HG03439 (cell line): ENCODE data around the gene SPON2.
A peak's percentile ranks its signal among the peaks of the same experiment; 100 is the strongest.

ENCODE experiments used
- ATAC-seq: cut with Tn5 transposase; IDR thresholded peaks from one replicate; pipeline ENCODE4 v1.9.1; 2021; ENCODE audit warnings: mild to moderate bottlenecking, moderate library complexity; ENCODE audit not compliant: unreplicated experiment

SPON2 gene

DNA sequence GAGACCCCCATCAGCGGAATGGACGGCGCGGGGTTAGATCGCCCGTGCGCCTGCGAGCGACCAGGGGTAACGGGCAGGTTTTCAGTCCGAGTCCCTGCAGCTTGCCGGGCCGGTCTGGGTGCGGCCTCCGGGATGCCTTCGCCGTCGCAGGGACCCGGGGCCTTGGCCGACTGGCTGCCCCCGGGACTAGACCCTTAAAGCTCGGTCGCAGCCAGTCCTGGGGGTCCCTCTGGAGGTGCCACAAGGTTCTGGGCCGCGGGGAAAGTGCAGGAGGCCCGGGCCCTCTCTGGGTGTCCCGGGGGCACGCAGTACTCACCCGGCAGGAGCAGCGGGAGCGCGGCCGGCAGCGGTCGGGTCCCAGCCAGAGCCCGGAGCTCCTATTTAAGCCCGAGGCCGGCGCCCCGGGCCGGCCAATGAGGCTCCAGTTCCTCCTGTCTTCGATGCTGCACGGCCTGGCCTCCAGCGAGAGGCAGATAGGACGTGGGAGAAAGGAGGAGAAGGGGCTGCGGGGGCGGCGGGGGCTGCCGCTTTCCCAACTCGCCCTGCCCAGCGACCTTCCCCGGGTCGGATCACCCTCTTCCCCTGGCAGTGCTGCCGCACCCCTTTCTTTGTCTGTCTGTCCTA, at the start of gene SPON2:
TSS of gene SPON2 (minus strand) at position 356 of the 624 bp plus-strand sequence.
- ATAC-seq, result no peak

DNA sequence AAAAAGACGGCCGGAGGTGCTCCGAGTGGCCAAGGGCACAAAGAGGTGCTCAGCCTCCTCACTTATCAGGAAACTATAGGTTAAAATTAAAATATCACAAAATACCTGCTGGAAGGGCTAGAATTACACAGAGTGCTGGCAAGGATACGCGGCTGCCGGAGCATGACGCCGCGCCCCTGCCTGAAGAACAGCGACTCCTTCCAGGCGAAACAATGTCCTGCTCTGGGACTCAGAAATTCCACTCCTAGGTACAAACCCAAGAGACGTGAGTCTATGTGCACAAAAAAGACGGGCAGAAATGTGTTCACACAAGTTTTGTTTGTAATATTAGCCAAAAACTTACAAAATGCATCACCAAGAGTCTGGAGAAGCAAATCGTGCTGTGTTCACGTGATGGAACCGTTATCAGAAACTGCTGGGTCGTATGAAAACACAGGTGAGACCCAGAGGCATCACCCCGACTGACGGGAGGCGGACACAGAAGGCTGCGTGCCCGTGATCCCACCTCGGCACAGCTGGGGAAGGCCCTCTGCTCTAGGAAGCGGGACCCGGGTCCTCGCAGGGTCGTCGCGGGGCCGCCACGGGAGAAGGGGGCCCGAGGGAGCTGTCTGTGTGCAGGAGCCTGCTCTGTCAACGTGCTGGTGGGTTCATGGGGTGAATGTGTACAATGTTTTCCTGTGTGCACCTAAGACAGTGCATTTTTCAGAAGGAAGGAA, 48.9 kb upstream of the SPON2 start:
- no peak for ATAC-seq

DNA sequence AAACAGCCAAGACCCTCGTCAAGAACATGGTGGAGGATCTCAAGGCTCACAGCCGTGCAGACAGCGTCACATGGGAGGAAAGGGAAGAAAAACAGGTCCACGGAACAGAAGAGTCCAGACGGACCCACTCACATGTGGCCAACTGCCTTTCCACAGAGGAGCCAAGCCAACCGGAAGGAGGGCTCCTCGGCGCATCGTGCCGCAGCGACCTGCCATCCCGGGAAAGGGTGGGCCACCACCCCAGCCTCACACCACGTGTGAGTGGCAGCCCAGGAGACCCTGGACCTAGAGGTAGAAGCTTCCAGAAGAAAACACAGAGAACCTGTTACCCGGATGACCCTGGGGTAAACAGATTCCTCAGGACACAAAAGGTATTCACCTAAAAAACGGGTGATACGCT, 48.2 kb upstream of the SPON2 start:
- ATAC-seq, result no peak

DNA sequence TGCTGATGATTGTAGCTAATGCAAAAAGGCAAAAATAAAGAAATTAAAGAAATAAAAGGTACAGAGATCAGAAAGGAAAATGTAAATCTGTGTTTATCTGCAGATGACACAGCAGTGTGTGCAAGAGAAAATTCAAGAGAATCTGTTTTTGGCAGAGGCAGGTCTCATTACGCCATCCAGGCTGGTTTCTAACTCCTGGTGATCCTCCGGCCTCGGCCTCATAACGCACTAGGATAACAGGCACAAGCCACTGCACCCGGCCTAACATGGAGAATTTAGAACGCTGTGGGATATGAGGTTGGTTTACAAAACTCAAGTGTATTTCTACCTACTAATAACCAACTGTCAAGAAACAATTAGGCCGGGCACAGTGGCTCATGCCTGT, 47.2 kb upstream of the SPON2 start:
- ATAC-seq, result no peak

DNA sequence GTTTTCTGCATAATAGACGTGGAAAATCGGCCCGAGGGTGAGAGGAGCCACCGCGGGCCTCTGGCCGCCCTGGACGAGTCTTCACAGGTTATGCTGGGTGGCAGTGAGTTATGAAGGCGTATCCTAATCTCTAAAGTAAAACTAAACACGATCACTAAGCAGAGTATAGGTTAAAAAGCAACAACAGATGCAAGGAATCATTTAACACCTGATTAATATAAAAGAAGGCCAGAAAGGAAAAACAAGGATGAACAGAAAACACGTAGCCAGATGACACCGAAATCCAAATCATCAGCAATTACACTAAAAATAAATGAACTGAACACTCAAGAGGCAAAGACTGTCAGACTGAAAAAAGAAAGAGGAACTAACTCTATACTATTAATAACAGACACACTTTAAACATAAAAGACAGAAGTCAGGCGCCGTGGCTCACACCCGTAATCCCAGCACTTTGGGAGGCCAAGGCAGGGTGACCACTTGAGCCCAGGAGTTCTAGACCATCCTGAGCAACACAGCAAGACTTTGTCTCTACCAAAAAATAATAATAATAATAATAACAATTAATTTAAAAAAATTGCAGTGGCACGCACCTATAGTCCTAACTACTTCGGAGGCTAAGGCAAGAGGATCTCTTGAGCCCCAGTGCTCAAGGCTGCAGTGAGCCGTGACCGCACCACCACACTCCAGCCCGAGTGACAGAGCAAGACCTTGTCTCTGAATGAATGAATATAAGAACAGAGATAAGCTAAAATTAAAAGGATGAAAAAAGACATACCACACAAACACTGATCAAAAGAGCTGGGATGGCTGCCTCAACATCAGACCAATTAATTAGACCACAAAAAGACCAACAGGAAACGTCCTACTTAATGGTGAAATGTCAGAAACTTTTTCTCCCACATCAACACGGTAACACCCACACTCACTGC, 46.5 kb upstream of the SPON2 start:
- ATAC-seq, result peak; percentile 55

DNA sequence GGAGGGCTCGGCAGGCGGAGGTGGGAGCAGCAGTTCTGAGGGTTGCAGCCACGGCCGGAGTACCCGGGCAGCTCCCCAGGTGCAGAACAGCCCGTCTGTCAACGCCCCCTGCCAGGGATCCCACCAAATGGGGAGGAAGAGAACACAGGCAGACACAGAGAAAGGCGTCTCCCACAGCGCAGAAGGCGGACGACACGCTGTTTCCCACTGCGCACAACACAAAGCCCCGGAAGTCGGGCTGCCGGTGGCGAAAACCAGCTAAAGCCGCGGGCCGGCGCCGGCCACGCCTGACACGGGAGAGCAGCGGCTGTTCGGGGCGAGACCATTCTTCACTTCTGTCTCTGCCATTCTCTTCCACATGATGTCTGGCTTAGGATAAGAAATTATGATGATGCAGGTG, 45.0 kb upstream of the SPON2 start:
- ATAC-seq, result no peak

DNA sequence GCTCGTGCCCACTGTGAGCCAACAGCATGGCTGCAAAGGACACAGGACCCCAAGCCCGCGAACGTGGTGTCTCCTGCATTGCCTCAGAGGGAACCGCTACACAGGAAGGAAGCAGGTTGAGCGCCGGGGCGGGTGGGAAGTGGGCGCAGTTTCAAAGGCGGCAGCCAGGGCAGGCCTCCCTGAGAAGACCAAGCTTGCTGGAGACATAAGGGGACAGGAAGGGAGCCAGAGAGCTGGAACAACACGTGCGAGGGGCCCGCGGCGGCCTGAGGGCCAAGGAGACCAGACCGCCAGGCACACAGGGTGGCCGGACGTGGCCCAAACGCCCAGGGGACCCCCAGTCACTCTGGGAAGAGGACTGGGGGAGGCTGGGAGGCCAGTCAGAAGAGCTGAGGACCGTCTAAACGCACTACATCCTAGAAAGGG, 44.5 kb upstream of the SPON2 start:
- no peak for ATAC-seq

DNA sequence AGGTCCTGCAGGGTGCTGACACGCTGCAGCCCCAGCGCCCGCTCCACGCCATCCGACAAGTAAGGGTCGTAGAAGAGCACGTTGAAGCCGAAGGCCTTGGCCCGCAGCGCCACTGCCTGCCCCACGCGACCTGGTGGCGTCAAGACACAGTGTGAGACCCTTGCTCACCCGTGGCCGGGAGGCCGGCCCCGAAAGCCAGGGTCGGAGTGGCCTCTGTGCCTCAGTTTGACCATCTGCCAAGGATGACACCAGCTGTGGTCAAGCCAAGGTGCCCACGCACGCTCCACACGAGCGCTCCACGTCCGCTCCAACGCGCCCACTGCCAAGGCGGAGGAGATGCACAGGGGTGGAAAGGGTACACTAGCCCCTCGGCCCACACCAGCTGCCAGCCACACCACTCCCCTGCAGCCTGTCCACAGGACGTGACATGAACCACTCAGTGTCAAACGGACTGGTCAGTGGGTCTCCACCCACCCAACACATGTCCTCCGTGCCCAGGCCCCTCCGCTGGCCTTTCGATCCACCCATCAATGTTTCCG, 43.8 kb upstream of the SPON2 start:
- no peak for ATAC-seq

DNA sequence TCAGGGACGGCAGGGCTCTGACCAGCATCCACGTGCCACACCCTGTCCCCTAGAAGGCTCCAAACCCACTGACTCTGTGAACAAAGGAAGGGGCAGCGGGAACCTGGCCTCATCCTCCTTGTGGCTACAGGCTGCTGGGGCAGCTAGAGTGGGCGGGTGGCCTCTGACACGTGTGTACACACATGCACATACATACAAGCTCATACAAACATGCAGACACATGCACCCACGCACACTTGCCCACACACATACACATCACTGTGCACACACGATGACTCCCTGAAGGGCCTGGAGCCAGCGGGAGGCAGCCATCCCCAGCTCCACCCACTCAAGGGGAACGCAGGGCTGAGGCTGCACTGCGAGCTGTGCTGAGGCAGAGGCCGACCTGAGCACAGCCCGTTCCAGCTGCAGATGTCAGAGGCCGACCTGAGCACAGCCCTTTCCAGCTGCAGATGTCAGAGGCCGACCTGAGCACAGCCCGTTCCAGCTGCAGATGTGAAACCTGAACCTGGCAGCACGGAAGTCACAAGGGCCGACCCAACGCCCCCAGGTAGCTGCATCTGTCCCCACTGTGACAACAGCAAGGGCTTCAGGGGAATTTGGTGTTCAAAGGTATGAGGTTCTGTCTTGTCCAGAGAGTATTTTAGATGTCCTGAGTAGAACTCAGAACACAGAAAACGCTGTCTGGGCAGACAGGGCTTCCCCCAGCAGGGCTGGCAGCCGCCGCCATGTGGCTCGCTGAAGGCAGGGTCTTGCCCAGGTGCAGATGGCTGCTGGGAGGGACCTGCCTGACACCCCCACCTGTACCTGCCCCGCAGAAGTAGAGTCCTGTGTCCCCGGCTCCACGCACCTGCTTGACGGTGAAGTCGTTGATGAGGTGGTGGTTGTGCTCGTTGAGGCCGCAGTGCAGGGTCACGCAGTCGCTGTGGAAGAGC, 43.0 kb upstream of the SPON2 start:
- peak; percentile 45 for ATAC-seq

DNA sequence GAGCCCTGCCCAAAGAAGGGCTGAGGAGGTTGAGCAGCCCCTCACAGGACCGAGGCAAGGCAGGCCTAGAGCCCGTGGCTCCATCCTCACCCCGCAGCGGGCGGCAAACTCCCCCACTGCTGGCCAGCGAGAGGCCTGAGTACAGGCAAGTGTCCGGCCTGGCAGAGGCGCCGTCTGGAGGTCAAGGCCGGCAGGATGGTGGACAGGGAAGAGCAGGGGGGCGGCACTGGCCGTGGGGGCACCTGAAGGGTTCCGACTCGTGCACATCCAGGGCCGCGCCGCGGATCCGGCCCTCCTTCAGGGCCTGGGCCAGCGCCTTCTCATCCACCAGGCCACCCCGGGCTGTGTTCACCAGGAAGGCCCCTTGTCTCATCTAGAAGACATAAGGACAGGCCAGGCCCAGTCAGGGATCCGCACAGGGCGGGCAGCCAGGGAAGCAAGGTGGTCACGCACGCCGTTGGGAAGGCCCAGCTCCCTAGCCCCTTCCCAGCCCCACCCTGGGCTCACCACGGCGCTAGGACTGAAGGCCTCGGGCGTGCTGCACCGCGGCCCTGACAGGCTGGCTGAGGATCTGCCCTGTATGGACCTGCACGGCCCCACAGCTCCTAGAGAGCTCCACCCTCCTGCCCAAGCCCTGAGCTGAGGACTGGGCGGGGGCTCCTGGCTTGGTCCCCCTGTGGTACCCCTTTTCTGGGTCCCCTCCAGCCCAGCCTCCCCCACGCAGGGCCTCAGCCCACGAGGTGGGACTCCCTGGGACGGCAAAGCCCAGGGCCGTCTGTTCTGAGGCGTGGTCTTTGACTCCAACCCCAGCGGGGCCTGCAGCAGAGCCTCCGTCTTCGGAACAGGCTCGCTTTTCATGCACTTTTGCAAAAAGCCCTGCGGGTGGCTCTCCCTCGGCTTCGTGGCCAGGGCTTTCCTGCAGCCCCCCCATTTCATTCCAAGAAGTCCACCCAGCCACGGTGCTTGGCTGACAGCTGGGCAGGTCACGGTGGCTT, 42.0 kb upstream of the SPON2 start:
- no peak for ATAC-seq

DNA sequence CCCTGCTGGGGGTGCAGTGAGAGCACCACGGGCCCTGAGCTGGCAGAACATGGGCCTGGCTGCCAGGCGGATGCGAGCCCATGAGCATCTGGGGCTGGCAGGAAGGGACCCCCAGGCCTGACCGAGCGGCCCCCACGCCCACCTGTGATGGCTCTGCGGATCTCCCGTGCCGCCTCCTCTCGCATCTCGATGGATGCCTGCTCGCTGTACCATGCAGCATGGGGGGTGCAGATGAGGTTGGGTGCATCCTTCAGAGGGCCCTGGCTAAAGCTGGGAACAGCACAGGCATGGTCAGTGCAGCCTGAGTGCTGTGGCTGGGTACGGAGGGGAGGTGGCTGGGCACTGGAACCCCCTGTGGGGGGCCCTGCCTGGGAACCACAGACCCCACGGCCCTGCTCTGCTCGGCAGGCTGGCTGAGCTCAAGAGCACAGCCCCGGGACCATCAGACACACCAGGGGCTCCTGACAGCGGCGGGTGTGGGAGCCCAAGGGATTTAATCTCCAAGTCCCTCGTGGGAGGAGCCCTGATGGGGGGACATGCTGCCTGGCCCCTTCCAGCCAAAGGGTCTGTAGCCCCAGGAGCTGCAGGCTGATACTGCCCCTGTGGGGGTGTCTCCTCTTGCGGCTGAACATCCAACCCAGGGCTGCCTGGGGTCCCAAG, 41.1 kb upstream of the SPON2 start:
- no peak for ATAC-seq

DNA sequence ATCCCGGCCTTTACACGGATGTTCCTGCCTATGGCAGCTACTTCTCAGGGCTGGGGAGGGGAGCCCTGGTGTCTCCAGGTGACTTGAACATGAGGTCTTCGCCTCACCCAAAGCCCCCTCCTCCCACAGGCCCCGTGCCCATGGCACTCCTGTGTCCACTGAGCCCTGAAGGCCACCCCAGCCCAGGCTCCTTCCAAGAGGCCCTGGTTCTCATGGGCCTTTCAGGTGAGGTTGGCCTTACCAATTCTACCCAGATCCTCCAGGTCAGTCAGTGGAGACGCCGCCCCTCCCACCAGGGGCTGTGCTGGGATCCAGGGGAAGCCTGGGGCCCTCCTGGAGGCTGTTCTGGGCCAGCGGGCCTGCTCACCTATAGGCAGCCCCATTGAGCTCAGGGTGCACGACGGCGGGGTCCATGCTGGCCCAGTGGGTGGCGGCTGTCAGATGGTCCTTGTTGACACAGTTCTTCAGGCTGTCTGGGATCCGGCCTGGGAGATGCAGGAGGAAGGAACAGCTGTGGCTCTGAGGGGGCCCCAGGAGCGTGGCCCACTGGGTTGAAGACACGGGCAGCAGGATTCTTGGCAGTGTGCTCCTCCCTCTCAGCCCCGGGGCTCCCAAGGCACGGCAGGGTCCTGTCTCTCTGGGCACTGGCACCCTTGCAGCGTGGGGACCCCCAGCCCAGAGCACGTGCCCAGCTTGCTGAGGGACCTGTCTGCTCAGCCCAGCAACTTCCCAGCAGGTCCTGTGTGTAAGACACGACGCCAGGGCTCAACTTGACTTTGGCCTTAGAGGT, 40.4 kb upstream of the SPON2 start:
- no peak for ATAC-seq

DNA sequence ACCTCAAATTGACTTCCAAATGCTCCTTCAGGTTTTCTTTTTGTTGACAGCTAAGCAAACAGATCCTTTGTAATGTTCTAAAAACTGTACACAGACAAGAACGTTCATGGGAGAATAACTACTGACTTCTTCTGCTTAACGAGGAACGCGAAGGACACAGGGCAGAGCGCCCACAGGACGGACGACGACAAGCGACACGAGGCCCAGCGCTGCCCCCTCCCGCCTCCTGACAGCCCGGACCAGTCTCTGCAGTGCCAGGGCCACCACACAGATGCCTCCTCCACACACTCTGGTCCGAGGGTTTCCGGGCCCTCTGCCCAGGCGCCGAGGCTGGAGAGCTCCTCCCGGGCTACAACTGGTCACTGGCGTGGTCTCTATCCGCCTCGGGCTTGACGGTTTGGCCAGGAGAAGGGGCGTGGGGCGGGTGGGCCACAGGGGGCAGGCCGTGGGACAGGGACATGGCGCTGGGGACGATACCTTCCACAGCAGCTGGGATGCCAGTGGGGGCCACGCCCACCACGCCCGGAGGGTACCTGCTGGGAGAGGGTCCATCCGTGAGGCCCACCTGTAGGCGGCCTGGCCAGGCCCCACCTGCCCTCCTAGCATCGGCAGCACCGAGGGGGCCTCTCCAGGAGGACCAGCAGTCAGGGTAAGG, 39.6 kb upstream of the SPON2 start:
- ATAC-seq, result no peak

DNA sequence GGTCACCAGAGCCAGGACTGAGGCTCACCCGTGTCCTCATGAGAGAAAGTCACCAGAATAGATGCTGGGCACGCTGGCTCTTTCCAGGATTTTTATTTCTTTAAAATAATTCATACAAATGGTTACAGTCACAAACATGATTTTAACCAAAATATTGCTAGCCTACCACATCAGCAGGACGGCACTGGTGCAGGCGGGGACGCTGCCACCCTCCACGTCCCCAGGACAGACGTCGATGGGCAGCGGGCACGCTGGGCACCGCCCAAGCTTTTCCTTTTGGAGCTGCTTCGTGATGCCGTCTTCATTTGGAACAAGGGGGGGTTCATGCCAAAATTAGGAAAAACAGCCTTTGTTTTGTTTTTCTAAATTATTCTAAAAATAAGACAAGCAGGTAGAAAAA, 39.0 kb upstream of the SPON2 start:
- no peak for ATAC-seq

DNA sequence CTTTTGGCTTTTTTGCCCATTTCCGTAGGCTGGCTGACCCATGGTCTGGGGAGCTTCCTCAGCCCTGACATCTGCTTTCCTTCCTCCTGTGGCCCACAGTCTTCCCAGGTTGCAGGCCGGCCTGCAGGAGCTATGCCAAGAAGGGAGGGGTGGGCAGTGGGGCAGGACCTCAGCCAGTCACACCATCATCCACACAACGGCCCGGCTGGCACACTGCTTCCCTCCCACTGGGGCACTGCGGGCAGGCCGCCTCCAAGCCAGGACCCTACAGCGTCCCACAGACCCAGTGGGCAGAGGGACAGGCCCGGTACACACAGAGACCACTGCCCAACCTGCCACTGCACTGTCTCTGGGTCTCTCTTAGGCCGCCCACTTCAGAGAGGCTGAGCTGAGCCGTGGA, 38.6 kb upstream of the SPON2 start:
- ATAC-seq, result no peak

DNA sequence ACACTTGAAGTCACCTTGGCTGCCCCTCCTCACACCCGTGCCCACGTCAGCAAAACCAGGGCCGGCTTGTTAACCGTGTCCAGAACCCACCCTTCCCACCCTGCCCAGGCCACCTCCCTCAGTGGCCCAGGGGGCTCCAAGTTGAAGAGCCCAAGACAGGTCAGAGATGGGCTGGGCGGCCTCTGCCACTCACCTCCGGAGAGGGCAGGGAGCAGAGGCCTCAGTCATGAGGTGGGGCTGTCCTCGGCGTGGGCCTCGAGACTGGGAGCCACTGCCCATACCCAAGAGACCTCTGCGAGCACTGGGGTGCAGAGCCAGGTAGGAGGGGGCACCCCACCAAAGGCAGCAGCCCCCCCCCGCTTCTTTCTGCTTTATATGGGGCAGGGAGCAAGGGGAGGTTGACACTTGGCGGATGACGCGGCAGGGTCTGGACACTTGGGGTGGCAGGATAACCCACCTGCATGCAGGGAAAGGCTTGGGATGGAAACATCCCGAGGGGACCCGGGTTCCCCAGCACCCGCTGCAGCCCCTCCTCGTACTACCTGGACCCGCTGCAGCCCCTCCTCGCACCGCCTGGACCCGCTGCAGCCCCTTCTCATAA, 38.0 kb upstream of the SPON2 start:
- no peak for ATAC-seq

DNA sequence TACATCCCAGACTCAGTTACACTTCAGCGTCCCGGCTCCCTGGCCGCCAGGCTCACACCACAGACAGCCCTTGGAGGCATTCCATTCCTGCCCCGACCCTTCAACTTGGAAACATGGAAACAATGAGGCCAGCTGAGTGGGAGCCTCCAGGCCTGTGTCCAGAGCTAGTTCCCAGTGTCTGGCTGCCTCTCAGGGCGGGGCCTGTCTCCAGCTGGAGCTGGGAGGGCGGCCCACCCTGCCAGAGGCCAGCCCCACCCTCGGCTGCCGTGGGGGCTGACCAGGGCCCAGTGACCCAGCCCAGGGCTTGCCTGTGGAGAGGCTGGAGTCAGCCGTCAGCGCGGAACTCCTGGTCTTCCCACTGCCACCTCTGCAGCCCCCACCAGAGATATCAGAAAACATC, 37.4 kb upstream of the SPON2 start:
- ATAC-seq, result no peak
